Islet of Langerhans (tissue), 1 donor: ENCODE results near the gene HOXA10.

Experiments used
- FAIRE-seq: peaks from one replicate; lab custom pipeline; 2011; peaks lifted over from hg19 to GRCh38; lab: Jason Lieb, UNC

The HOXA10 gene

DNA sequence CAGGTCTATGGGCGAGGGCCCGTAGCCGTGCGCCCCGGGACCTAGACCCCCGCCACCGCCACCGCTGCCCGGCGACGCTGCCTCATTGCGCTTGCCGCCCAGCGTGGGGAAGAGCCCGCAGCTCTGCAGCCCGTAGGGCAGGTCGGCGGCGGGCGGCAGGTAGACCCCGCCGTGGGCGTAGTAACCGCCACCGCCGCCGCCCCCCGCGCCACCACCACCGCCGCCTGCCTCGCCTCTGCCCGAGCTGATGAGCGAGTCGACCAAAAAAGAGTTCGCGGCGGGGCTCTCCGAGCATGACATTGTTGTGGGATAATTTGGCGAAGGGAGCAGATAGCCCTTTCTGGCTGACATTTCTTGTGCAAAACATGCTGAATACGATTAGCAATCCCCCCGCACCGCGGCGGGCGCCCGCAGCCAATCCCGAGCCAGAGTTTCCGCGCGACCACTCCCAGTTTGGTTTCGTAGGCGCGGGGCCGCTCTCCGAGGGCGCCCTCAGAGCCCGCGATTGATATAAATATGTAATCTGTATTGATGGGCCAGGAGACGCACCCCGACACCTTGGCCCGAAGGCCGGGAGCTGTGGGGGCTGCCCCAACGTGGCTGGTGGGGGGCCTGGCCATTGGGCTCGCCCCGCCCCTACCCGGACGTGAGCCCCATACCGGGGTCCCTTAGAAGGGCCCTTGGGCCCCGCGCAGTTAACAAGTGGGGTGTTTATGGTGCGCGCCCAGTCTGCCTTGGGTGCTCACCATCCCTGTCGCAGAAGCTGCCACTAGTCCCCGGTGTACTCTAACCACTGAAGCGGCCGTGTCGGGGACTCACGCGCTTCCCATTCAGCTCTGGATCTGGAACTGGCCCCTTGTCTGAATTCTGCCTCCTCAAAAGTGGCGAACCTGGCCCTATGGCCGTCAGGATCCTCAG lies at the start of gene HOXA10:
HOXA10 (minus strand) TSS at position 365 of the 918 bp plus-strand sequence; CDS start at position 351, 14 bp downstream.
- no peak for FAIRE-seq

DNA sequence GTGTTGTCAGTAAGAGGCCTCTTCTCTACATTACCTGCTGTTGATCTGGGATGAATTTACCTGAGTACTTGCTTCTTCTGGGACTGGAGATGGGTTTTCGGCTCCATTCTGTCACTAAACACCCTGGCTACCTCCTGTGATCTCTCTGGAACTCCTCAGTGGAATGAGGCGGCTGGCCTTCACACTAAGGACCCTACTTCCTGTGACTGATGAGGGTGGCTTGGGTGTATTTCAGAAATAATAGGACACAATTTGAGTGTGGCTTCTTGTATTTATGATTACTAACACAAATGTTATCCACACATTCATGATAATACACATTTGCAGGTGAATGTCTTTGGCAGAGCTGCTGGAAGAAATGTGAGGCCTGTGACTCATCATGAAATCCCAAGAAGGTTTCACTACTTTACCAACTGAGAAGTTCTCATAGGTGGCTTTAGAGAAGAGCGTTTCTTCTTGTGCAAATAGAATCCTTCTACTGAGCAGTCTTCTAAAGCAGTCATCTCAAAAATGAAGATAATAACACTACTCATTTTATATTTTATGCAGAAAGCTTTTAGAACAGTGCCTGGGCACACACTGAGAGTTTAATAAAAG lies 47.2 kb upstream of the HOXA10 start:
- FAIRE-seq = no peak

DNA sequence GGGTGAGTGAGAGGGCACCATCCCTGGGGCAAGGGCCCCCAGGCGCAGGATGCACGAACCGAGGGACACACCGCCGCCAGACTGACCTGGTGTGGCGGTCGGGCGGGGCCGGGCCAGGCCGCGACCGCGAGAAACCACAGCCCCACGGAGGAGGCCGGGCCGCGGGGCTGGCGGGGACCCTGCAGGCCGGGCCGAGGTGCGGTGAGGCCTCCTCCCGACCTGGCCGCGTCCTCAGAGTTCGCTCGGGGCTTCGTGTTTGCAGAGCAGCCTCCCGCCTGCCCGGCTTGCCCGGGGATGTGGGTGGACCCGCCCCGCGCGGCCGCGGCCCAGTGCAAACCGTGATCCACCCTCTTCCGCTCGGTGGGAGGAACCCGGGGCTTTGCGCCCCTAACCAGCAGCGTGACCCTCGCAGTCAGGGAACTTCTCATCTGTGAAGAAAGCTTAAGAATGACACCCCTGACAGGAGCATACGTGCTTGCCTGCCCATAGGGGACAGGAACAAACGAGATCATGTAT lies 46.4 kb upstream of the HOXA10 start:
- FAIRE-seq = no peak

DNA sequence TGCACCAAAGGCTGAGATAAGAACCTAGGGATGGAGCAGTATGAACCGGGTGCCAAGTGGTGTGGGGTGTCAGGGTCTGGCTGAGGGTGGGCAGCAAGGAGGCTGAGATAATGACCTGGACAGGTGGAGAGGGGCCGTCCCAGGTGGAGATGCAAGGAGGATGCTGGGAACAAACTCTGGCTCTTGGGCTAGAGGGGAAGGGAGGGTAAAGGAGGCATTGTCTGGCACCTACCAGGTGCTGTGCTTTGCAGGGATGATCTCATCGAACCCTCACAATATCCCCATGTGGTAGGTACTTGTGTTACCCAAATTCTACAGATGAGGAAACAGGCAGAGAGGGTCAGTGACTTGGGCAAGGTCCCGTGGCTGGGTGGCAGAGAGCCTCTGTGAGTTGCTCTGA lies 45.7 kb upstream of the HOXA10 start:
- FAIRE-seq = no peak

DNA sequence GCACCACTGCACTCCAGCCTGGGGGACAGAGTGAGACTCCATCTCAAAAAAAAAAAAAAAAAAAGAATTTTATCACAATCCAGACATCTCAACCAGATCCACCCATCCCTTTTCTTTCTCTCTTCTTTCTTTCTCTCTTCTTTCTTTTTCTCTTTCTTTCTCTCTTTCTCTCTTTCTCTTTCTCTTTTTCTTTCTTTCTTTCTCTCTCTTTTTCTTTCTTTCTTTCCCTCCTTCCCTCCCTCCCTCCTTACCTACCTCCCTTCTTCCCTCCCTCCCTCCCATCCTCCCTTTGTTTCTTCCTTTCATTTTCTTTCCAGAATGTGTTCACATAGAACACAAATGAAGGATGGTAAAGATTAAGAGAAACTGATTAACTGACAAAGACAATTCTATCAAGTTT lies 43.8 kb upstream of the HOXA10 start:
- no peak for FAIRE-seq

DNA sequence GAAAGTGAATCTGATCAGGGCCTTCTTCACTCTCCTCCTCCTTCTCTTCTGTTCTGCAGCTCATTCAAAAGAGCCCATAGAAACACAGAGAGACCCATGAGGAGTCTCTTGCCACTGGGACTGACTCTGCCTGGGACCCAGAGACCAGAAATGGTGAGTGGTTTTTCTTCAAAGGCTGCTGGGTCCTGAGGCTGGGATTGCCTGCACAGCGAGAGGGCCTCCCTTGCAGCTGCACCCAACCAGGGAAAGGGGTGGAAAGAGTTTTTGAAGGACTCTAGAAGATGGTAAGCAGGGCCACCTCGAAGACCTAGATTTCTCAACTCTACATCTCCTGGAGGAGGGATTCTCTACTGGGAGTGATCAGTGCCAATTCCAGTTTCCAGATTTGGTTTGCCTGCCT lies 41.2 kb upstream of the HOXA10 start:
- no peak for FAIRE-seq

DNA sequence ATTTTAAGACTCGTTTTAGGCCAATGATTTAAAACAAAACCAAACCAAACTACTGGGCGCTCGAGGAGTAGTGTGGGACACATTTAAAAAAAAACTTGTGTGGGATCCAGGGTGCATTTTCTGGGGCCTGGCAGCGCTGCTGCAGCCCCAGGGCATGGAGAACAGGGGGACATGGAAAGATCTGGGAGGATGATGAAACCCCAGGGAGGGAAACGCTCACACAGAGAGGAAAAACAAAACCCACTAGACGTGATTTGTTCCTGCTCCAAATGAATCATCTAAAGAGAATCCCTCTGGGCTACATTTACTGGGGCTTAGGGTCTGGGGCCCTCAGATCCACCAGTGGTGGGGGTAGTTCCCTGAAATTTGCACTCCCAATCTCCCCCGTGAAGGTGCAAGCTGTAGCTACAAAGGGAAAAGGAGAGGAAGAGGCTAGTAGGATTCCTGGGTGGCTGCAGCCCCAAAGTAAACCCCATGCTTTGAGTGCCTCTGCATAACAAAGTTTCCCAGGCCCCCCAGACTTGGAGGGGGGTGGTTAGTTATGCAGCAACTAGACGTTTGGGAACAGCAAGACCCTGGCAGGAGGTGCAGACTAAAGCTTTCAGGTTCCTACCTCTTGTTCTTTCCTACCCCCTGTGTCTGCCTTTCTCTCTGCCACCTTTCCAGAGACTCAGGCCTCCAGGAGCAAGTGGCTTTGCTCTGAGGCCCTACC lies 40.3 kb upstream of the HOXA10 start:
- no peak for FAIRE-seq

DNA sequence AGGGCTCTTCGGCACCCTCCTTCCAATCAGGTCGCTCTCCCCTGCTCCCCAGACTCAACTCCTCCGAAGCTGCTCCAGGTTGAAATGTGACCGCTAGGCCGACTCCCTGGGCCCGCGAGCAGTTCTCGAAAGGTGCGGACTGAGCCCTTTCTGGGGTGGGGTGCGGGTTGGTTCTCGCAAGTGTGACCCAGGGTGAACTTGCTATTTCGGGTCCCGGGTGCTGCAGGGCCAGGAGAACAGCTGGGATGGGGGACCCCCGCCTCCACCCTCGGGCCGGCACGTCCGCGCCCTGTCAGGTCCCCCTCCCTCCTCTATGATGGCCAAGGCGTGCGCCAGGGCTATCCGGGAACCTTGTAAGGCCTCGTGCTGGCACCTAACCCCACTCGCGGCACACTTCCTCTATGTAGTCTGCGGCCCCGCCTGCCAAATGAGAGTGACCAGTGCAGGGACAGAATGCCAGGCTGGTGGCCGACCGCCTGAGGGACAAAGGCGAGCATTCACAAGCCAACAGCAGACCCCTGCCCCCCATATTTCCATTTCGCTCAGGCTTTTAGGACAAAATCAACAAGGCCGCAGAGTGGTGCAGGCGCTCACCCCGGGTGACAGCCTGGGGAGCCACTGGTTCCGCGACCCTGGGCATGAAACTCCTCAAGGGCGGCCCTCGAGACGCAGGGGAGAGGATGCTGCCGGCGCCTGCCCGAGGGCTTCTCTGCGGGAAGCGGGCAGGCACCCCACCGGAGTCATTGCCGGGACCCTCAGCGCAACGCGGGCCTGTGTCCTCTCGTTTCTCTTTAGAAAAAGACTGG lies 39.5 kb upstream of the HOXA10 start:
- no peak for FAIRE-seq

DNA sequence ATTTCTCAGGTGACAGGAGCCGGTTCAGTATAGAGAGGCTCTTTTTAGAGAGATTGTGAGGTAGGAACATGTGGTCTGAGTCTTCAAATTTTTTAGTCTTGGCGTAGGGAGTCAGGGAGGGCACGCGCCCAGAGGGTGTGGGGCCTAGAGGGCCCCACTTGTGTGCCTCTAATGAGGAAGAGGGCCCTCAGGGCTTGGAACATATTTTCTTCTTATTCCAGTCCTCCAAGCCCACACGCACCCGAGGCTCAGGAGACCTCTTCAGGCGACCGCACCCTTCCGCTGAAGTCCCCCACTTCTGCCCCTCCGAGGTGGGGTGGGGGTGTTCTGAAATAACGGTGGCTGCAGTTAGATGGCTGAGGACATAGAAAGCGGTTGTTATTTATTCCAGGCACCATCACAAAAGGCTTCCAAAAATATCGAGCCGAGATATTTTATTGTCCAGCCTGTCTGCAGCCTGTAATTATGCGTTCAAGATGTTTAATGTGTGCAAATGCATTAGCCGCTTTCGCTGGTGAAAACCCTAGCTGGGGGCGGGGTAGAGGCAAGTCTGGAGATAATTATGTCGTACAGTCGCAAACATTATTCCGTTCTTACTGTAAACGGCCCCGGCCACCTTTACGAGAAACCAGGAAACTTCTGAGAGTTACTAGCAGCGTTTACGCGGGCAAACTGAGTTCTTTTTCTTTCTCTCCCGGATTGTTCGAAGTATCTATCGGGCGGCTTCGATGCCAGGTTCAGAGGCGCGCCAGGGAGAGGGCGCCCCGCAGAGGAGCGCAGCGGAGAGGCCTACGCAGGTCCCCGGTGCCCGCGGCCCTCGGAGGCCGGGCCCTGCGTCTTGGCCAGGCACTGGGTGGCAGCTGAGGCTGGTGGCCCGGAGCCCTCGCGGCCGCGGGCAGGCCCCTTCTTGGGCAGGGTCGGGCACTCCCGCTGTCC lies 38.6 kb upstream of the HOXA10 start:
- FAIRE-seq = no peak

DNA sequence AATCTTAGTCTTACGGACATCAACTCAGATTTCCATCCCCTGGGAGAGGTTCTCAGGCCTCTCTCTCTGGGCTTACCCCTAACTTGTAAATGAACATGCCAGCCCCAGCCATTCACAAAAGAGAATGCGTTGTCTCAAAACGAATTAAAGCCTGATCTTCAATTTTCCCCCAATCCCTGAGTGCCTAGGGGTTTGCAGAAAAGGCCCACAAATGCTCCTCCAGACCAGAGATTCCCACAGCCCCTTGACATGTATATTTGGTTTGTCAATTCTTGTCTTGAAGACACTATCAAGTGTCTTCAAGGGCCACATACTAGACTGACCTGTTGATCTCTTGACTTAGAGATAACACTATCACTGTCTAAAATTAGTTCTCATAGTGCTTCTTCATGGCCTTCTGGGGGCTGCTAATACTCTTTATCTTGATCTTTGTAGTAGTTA lies 37.7 kb upstream of the HOXA10 start:
- no peak for FAIRE-seq

DNA sequence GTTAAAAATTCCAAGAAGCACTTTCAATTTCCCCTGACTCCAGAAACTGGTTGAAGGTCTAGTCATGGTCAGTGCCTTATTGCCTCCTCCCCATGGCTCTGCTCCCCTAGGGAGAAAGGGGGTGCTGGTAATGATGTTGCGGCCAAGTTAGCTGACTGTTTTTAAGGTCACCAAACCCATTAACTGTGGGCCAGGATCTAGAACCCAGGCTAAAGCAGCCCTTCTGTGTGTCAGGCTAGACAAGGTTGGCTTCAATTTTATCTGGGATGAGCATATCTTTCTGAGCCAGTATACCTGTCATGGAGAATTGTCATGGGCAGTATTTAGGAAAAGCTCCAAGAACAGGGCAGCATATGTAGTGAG lies 36.9 kb upstream of the HOXA10 start:
- no peak for FAIRE-seq

DNA sequence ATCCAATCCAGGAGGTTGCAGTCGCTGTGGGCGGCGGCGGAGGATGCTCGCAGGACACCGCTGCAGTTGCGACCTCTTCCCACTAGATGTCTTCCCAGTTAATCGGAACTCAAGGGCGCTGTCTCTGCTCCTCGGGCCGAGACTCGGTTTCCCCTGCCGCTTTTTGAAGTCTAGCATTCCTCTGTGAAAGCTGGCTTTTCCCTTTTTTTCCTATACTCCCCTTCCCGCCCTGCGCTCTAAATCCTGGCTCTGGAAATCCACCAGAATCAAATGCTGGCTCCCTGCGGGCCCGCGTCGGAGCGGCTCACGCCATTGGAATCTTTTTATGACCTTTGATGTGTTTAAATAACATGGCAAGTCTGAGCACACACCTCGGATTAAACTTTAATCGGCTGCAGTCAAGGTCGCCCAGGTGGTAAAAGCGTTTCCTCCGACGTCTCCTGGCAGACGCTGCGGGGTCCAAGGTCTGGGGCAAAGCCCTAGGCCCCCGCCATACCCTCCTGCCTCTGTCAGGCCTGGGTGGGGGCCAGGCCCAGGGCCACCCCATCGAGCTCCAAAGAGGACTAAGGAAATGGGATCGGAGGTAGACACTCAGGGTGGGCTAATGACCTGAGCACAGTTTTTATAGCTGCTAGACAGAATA lies 36.4 kb upstream of the HOXA10 start:
- FAIRE-seq = no peak

DNA sequence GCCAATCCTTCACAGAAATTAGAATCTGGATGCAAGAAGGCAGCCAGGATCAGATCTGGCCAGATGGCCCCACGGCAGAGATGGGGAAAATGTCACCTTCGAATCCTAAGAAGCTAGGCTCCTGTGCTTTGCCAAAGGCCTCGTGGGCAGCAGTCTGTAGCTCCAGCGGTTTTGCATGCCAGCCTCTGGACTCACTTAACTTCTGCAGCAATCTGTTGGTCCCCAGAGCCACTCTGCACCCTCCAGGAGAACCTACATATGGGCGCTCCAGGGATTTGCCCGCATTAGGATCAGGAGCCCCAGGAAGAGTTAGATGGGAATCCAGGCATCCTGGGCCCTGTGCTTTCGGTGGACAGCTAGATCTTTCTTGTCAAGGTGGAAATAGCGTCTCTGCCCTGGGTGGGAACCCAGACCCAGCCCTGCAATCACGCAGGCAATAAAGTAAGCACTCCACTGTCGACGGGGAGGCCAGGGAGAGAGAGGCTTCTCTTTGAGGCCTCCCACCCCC lies 35.9 kb upstream of the HOXA10 start:
- no peak for FAIRE-seq

DNA sequence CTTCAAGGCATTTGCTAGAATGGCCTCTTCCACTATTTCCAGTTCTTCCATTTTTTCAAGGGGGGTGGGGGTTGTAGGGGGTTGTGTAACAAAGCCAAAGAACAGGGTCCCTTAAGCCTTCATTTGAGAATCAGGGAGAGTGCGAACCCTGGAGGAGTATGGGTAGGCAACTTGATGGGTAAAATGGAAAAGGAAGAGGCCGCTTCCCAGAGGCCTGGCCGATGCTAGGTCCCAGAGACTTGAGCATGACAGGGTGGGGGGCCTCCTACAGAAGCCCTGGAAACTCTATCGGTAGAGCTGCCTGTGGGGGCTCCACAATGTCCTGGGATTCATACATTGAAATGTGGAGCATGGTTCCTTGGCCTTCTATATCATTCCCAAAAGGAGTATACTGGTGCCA lies 34.9 kb upstream of the HOXA10 start:
- FAIRE-seq = no peak

DNA sequence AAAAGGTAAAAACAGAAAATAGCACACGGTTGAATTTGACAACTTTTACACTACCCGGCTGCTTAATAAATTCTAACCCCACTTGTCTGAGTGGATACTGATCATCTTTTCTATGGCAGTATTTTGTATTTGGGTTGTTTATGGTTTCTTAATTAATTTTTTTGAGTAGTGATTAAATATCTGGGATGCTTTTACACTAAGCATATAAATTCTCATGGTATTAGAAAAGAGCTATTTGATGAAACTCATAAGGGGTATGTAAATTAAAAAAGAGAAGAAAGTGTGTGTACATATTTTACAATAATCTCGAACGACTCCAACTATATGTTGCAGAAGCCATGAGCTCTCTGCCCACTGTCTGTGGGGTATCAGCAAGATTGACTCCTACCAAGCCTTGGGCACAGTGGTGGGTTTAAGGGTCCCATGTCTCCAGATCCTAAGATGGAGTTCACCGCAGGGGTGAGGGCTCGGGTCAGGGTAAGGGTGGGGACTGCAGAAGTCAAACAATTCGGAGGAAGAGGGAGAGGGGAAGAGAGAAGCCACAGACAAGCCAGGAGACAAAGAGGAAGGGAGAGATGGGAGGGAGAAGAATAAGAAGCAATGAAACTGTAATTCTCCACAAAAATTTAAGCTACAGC lies 33.3 kb upstream of the HOXA10 start:
- FAIRE-seq = no peak

DNA sequence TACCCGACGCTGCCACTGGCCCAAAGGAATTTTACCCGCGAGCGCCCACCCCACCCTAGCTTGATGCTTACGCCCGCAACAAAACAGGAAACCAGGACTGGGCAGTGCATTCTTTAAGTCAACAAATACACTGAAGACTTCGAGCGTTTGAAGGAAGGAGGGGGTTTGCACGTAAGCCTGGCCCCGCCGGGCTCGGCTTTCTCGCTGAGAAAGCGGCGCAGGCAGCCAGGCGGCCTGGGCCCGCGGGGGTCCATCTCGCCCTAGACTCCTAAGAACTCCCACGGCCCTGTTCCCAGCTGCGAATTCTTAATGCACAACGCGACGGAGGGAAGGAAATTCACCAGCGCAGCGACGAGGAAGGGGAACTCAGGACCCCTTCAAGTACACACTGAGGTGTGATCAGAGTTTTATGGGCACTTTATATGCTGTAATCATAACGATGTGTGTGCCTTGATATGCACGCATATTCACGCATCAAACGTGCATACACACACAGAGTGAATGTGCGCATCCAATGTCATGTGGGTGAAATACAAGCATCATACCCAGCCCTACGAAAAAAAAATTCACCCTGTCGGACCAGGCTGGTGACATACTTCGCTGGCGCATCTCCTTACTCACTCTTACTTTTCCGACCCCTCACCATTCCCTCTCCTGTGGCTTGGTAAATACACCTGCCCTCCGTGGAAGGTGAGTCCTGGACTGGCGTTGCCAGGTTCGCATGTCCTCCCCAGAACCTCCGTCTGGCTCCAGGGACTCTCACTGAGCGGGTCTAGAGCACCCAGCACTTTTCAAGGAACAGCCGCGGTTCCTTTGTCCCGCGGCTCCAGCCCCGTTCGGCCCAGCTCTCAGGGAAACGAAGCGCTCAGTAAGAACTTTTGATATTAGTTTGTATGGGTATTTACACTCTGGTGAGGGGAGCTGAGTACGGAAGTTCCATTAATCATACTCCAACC lies 31.5 kb upstream of the HOXA10 start:
- no peak for FAIRE-seq

DNA sequence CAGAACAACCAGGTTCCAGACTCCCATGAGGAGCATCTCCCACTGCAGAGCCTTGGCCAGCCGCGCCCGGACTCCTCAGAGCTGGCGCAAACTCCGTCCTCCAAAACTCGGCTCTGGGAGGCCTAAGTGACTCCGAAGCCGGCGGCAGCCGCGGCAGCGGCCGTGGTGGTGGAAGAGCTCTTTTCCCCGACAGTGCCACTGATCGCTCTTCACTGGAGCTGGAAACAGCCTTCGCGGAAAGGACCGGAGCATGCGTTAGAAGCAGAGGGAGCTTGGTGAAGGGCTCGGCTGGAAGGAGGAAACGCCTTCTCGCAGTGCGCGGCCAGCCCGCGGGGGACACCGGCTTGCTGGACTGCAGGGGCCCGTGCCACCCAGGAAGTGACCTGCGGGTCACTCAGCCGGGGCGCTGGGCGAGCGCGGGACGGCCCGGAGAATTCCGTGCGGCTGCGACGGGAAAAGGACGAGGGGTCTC lies 30.8 kb upstream of the HOXA10 start:
- no peak for FAIRE-seq

DNA sequence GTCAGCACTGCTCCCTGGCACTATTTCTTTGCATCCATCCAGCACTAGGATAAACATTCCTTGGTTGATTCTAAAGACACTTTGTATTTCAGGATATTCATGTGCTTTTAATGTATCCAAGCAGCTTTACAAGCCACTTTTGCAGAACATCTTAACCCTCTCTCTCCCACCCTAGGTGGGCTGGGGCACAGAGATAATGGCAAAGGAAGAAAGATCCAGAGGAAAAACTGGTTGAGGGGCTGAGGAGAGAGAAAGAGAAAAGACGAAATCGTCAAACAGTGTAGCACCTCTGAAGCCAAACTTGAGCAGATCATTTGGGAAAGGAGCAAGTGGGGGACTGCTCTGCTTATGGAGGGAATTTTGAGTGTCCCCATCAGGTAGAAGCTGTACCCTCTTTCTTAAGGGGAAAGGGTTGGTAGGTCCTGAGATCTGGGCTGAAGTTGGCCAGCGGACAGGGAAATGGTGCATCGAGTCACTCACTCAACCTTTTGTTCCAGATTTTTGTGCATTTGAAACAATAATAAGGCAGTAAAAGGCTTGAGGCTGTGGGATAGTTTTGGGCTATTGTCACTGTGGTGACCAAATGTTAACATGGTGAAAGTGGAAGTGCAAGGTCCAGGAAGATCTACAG lies 30.0 kb upstream of the HOXA10 start:
- FAIRE-seq = no peak
